ENCODE data around the gene UBE3B. TPM values are rescaled to one million over a fixed set of nuclear protein-coding genes. Genes with fewer than 3 reads are reported as not detected.

The UBE3B gene
- total RNA-seq, 2 donors from 2014 or later, result 32.0 to 39.8 TPM

GRCh38 chr12:109488051-109488665 is 10.7 kb downstream of the UBE3B start:
- TF ChIP-seq CTCF (conservative IDR thresholded peaks at IDR 0.05), result no peak
- Mint-ChIP-seq H3K4me1 (no peaks in the 10 kb centered on the region), H3K9me3 (no peaks in the 10 kb centered on the region), H3K4me3 (no peak overlapping the region), H3K27ac (no peak overlapping the region), H3K36me3 (ENCODE audit: low read depth) (peaks cover 75% of the 10 kb centered on the region), H3K27me3 (ENCODE audit: insufficient read depth) (no peaks in the 10 kb centered on the region)
- peaks cover 91% of the 10 kb centered on the region for H3K36me3 ChIP-seq (ENCODE audit: control insufficient read depth, insufficient read depth, low read length)
- H3K4me1 ChIP-seq (ENCODE audit: control insufficient read depth, insufficient read depth, low read length), result no peaks in the 10 kb centered on the region
- no peaks in the 10 kb centered on the region for H3K27me3 ChIP-seq (ENCODE audit: control insufficient read depth, insufficient read depth, low read length, poor library complexity, severe bottlenecking)
- H3K27ac ChIP-seq (ENCODE audit: low read depth, low read length), result no peak overlapping the region
- H3K9ac ChIP-seq (ENCODE audit: extremely low read depth, low read length, poor library complexity, severe bottlenecking), result no peak overlapping the region
- WGBS, 2 experiments (ENCODE audit: insufficient coverage in 1 of 2, insufficient read length in 1 of 2), result 95 to 99% methylated on average over 5 to 7 of the region's 7 CpGs
- no peak overlapping the region for H3K4me3 ChIP-seq (ENCODE audit: low read length)
- no peaks in the 10 kb centered on the region for H3K9me3 ChIP-seq (ENCODE audit: control insufficient read depth, low read length)
- no peak for DNase-seq

DNA sequence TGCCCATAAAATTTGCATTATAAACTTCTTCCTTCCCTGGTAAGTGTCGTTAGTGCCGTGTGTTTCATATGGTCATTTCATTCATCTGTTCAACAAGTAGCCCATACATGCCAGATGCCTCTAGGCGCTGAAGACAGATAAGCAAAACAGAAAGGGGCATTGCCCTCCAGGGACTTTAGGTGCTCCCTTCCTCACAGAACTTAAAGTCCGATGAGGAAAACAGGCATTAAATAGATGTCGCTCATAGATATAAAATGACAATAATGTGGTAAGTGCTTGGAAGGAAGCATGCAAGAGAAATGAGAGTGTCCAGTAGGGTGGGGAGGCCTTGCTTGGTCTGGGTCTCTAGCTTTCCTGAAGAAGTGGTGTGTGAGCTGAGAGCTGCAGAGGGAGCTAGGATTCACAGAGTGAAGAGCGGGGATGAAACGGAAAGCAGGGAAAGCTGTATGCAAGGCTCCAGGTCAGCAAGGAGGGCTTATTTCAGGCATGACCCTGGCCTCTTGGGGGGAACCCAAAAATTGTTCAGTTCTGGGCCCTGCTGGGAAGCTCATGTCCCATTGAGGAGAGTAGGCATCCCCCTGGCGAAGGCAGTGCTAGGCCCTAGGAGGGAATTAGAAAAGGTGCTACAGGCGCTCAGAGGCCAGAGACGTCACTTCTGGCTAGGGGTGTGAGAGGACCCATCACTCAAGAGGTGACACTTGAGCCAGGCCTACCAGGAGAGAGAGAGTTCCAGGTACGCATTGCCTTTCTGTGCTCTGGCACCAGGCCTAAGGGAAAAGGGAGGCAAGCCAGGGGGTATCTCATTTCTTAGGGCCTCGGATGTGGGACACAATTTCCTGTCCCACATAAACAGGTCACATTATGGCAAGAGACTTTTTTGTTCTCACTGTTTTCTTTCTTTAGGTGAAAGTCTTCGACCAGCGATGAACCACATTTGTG is 11.9 kb downstream of the UBE3B start:
- WGBS, 2 experiments (ENCODE audit: insufficient coverage in 1 of 2, insufficient read length in 1 of 2), result 93 to 94% methylated on average over 11 to 14 of the region's 14 CpGs
- no peaks in the 10 kb centered on the region for H3K4me1 ChIP-seq (ENCODE audit: control insufficient read depth, insufficient read depth, low read length)
- H3K9ac ChIP-seq (ENCODE audit: extremely low read depth, low read length, poor library complexity, severe bottlenecking), result no peak overlapping the region
- peaks cover 83% of the 10 kb centered on the region for H3K36me3 Mint-ChIP-seq (ENCODE audit: low read depth)
- peaks cover under 1% of the 10 kb centered on the region for H3K9me3 Mint-ChIP-seq
- H3K4me1 Mint-ChIP-seq, result no peaks in the 10 kb centered on the region
- peaks cover 87% of the 10 kb centered on the region for H3K36me3 ChIP-seq (ENCODE audit: control insufficient read depth, insufficient read depth, low read length)
- no peak for TF ChIP-seq CTCF (conservative IDR thresholded peaks at IDR 0.05)
- peaks cover 1% of the 10 kb centered on the region for H3K9me3 ChIP-seq (ENCODE audit: control insufficient read depth, low read length)
- no peak overlapping the region for H3K27ac ChIP-seq (ENCODE audit: low read depth, low read length)
- no peak for DNase-seq
- H3K4me3 ChIP-seq (ENCODE audit: low read length), result no peak overlapping the region
- no peaks in the 10 kb centered on the region for H3K27me3 ChIP-seq (ENCODE audit: control insufficient read depth, insufficient read depth, low read length, poor library complexity, severe bottlenecking)
- no peak overlapping the region for H3K4me3 Mint-ChIP-seq
- H3K27ac Mint-ChIP-seq, result no peak overlapping the region
- H3K27me3 Mint-ChIP-seq (ENCODE audit: insufficient read depth), result no peaks in the 10 kb centered on the region

DNA sequence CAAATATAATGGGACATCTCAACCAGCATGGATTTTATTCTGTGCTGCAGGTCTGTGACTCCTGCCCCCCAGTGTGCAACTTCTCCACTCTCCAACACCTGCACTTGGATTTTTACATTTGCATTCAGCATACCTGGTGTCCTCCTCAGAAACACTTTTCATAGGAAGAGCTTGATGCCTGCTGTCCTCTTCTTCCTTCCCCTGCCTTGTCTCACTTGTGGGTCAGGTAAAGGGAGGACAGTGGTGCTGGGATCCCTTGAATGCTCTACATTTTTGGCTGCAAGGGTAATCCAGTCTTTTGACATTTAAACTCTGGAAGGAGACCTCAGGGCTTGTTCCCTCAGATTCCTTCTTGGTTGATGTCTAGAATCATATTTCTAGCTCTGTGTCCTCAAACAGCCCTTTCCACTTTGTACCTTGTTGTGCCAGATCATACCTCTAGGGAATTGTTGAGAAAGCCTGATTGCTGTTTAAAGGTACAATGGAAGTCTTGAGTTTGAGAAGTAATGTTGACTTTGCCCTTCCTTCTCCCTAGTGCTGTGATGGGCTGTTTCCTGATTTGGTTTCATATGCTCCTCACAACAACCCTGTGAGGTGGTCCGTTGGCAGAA is 12.6 kb downstream of the UBE3B start:
- Histone ChIP-seq H3K36me3 (ENCODE audit: control insufficient read depth, insufficient read depth, low read length) (peaks cover 87% of the 10 kb centered on the region), H3K4me1 (ENCODE audit: control insufficient read depth, insufficient read depth, low read length) (no peaks in the 10 kb centered on the region), H3K9ac (ENCODE audit: extremely low read depth, low read length, poor library complexity, severe bottlenecking) (no peak overlapping the region), H3K27me3 (ENCODE audit: control insufficient read depth, insufficient read depth, low read length, poor library complexity, severe bottlenecking) (no peaks in the 10 kb centered on the region), H3K4me3 (ENCODE audit: low read length) (no peak overlapping the region), H3K27ac (ENCODE audit: low read depth, low read length) (no peak overlapping the region), H3K9me3 (ENCODE audit: control insufficient read depth, low read length) (peaks cover 9% of the 10 kb centered on the region)
- Mint-ChIP-seq H3K36me3 (ENCODE audit: low read depth) (peaks cover 84% of the 10 kb centered on the region), H3K9me3 (peaks cover 8% of the 10 kb centered on the region), H3K27me3 (ENCODE audit: insufficient read depth) (no peaks in the 10 kb centered on the region), H3K4me3 (no peak overlapping the region), H3K4me1 (no peaks in the 10 kb centered on the region), H3K27ac (no peak overlapping the region)
- no peak for DNase-seq
- WGBS, 2 experiments (ENCODE audit: insufficient coverage in 1 of 2, insufficient read length in 1 of 2), result 88% methylated on average over 1 of the region's 1 CpG; no CpG with 5 or more reads in 1 of the 2 experiments
- no peak for TF ChIP-seq CTCF (conservative IDR thresholded peaks at IDR 0.05)
